ENCODE measurements around the gene ZNF462. TPM values are rescaled to one million over a fixed set of nuclear protein-coding genes. Genes with fewer than 3 reads are reported as not detected.
A peak's percentile ranks its signal among the peaks of the same experiment; 100 is the strongest.

ZNF462 gene
- total RNA-seq, 1 donor from 2014 or later: 98.3 TPM

- H3K27ac Mint-ChIP-seq (ENCODE audit: unreplicated experiment): peak overlapping the region; percentile 77
- H3K27me3 Mint-ChIP-seq (ENCODE audit: unreplicated experiment): no peaks in the 10 kb centered on the region
- peaks cover 29% of the 10 kb centered on the region for H3K36me3 Mint-ChIP-seq (ENCODE audit: low read depth, unreplicated experiment)
- H3K9me3 Mint-ChIP-seq (ENCODE audit: unreplicated experiment): no peaks in the 10 kb centered on the region
- no peak overlapping the region for H3K4me3 Mint-ChIP-seq (ENCODE audit: unreplicated experiment)
- no peak for TF ChIP-seq CTCF (IDR thresholded peaks at IDR 0.05; ENCODE audit: unreplicated experiment)
- peaks cover 10% of the 10 kb centered on the region for H3K4me1 Mint-ChIP-seq (ENCODE audit: unreplicated experiment)
- no peak for DNase-seq (ENCODE audit: low spot score)
Measured at GRCh38 chr9:107000218-107000617, 137.3 kb downstream of the ZNF462 start.

DNA sequence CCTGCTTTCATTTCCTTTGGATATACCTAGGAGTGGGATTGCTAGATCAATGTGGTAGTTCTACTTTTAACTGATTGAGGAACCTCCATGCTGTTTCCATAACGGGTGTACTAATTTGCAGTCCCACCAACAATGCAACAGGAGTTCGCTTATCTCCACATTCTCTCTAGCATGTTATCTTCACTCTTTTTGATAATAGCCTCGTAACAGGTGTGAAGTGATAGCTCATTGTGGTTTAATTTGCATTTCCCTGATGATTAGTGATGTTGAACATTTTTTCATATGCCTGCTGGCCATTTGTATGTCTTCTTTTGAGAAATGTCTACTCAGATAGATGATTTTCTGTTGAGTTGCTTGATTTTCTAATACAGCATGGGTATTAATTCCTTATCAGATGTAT, 142.2 kb downstream of the ZNF462 start:
- no peak for DNase-seq (ENCODE audit: low spot score)
- Mint-ChIP-seq H3K4me3 (ENCODE audit: unreplicated experiment) (no peak overlapping the region), H3K27ac (ENCODE audit: unreplicated experiment) (no peak overlapping the region), H3K4me1 (ENCODE audit: unreplicated experiment) (peaks cover 5% of the 10 kb centered on the region), H3K36me3 (ENCODE audit: low read depth, unreplicated experiment) (peaks cover 43% of the 10 kb centered on the region), H3K27me3 (ENCODE audit: unreplicated experiment) (peaks cover 2% of the 10 kb centered on the region), H3K9me3 (ENCODE audit: unreplicated experiment) (no peaks in the 10 kb centered on the region)
- no peak for TF ChIP-seq CTCF (IDR thresholded peaks at IDR 0.05; ENCODE audit: unreplicated experiment)

DNA sequence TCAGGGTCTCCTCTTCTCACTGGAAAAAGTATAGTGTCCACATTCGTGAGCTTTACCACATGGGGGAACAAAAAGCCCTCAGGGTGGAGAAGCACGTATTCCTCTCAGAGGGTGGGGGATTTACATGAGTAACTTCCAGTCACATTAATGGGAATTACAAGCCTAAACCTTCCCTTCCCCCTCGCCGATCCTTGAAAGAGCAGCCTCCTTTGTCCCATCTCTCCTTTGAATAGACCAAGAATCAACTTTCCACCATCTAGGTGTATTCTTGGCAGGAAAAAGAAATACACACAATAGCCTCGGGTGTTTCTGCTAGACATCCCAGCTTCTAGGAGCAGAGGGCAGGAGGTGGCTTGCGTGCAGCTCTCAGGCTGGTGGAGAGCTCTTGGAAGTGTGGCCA, 144.4 kb downstream of the ZNF462 start:
- peaks cover 2% of the 10 kb centered on the region for H3K27me3 Mint-ChIP-seq (ENCODE audit: unreplicated experiment)
- no peak for DNase-seq (ENCODE audit: low spot score)
- no peaks in the 10 kb centered on the region for H3K9me3 Mint-ChIP-seq (ENCODE audit: unreplicated experiment)
- peaks cover 48% of the 10 kb centered on the region for H3K36me3 Mint-ChIP-seq (ENCODE audit: low read depth, unreplicated experiment)
- TF ChIP-seq CTCF (IDR thresholded peaks at IDR 0.05; ENCODE audit: unreplicated experiment): no peak
- no peaks in the 10 kb centered on the region for H3K4me1 Mint-ChIP-seq (ENCODE audit: unreplicated experiment)
- no peak overlapping the region for H3K4me3 Mint-ChIP-seq (ENCODE audit: unreplicated experiment)
- no peak overlapping the region for H3K27ac Mint-ChIP-seq (ENCODE audit: unreplicated experiment)

DNA sequence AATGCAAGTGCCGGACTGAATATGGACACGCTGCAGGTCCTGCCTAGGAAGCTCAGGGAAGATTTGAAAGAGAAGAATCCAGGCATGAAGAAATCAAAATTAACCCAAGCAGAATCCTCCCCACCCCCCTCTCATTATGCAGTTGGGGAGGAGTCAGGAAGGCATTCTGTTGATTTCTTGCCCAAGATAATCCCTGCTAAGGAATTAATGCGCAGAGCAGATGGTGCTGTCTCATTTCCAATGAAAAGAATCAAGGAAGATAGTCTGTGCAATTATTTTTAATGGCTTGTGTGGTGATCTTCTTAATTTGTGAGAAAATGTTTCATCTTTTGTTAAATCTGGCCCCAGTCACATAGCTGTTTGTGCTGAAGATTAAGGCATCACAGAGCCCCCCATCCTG, 145.0 kb downstream of the ZNF462 start:
- H3K4me3 Mint-ChIP-seq (ENCODE audit: unreplicated experiment): no peak overlapping the region
- no peaks in the 10 kb centered on the region for H3K4me1 Mint-ChIP-seq (ENCODE audit: unreplicated experiment)
- peaks cover 42% of the 10 kb centered on the region for H3K36me3 Mint-ChIP-seq (ENCODE audit: low read depth, unreplicated experiment)
- no peaks in the 10 kb centered on the region for H3K9me3 Mint-ChIP-seq (ENCODE audit: unreplicated experiment)
- no peak for TF ChIP-seq CTCF (IDR thresholded peaks at IDR 0.05; ENCODE audit: unreplicated experiment)
- DNase-seq (ENCODE audit: low spot score): no peak
- H3K27ac Mint-ChIP-seq (ENCODE audit: unreplicated experiment): no peak overlapping the region
- peaks cover 2% of the 10 kb centered on the region for H3K27me3 Mint-ChIP-seq (ENCODE audit: unreplicated experiment)

GRCh38 chr9:107008447-107008846, 145.5 kb downstream of the ZNF462 start:
- Mint-ChIP-seq H3K4me1 (ENCODE audit: unreplicated experiment) (no peaks in the 10 kb centered on the region), H3K27me3 (ENCODE audit: unreplicated experiment) (peaks cover 2% of the 10 kb centered on the region), H3K4me3 (ENCODE audit: unreplicated experiment) (no peak overlapping the region), H3K27ac (ENCODE audit: unreplicated experiment) (no peak overlapping the region), H3K36me3 (ENCODE audit: low read depth, unreplicated experiment) (peaks cover 39% of the 10 kb centered on the region), H3K9me3 (ENCODE audit: unreplicated experiment) (no peaks in the 10 kb centered on the region)
- TF ChIP-seq CTCF (IDR thresholded peaks at IDR 0.05; ENCODE audit: unreplicated experiment): no peak
- no peak for DNase-seq (ENCODE audit: low spot score)

Data from endothelial cell (in vitro differentiated cells).